GM12878 (cell line): ENCODE measurements around the gene HSPA12B. TPM values are rescaled to one million over a fixed set of nuclear protein-coding genes. Genes with fewer than 3 reads are reported as not detected.

Source experiments
- ATAC-seq: fragments of 200-7000 bp; cut with Tn5 transposase; 3 replicates; pipeline ENCODE4 v1.9.1; 2020; ENCODE audit warnings: mild to moderate bottlenecking, moderate library complexity
- BruUV-seq: library from RNA; stranded (reverse); fragments of 400-500 nt; replicated peaks from 2 replicates; lab custom pipeline; 2021; lab: Mats Ljungman, UMichigan
- CTCF ChIA-PET: fragments of 300-600 bp; sonication (Branson Sonifier 250); formaldehyde crosslinking; extraction: SDS; loops from one replicate; lab custom pipeline; 2021; ENCODE audit warnings: inconsistent platforms; lab: Yijun Ruan, JAX
- POLR2A ChIA-PET: fragments of 350-600 bp; formaldehyde crosslinking; extraction: SDS; loops from one replicate; lab custom pipeline; 2021; ENCODE audit warnings: inconsistent platforms; lab: Charles Lee
- RAD21 ChIA-PET: fragments of 300-600 bp; sonication (Branson Sonifier 250); formaldehyde crosslinking; loops from one replicate; lab custom pipeline; 2023; ENCODE audit warnings: antibody characterized with exemption; ENCODE audit not compliant: unreplicated experiment; lab: Charles Lee
- SMC1A ChIA-PET: fragments of 300-600 bp; sonication (Branson Sonifier 250); formaldehyde crosslinking; loops from one replicate; lab custom pipeline; 2023; ENCODE audit not compliant: unreplicated experiment, uncharacterized antibody; lab: Charles Lee
- DNase-seq: peaks from one replicate; pipeline ENCODE4 v3.0.0-alpha.2; 2011; ENCODE audit warnings: low read depth, low spot score
- FAIRE-seq: peaks from 3 replicates; lab custom pipeline; 2011; peaks lifted over from hg19 to GRCh38; lab: Jason Lieb, UNC
- H2AFZ ChIP-seq: 2 replicates; pipeline ENCODE4 v1.6.0; 2011; ENCODE audit warnings: low read depth, low read length, control low read depth; ENCODE audit not compliant: control insufficient read depth
- H3K27ac ChIP-seq: 2 replicates; pipeline ENCODE4 v1.5.1; 2011; ENCODE audit warnings: control low read depth; ENCODE audit not compliant: control insufficient read depth, insufficient read depth
- H3K27me3 ChIP-seq, 2 experiments: replicated peaks in 1 of 2; 2 replicates each; pipeline versions ENCODE4 v1.6.0 to v1.6.1; 2011; ENCODE audit warnings: low read length in 1 of 2; ENCODE audit not compliant: control insufficient read depth in 2 of 2, insufficient read depth in 2 of 2
- H3K36me3 ChIP-seq, 2 experiments: 2 replicates each; pipeline ENCODE4 v1.5.1; 2011; ENCODE audit warnings: low read length in 1 of 2; ENCODE audit not compliant: control insufficient read depth in 2 of 2, insufficient read depth in 2 of 2
- H3K4me1 ChIP-seq: 2 replicates; pipeline ENCODE4 v1.6.1; 2011; ENCODE audit warnings: mild to moderate bottlenecking, low read length, moderate library complexity, mixed read lengths; ENCODE audit not compliant: control insufficient read depth, insufficient read depth
- H3K4me2 ChIP-seq: 2 replicates; pipeline ENCODE4 v1.6.0; 2011; ENCODE audit warnings: control low read depth; ENCODE audit not compliant: control insufficient read depth, insufficient read depth
- H3K4me3 ChIP-seq: fragments of 200-600 bp; sonication (generic); 2 replicates; pipeline ENCODE4 v1.5.1; 2016
- H3K79me2 ChIP-seq: 2 replicates; pipeline ENCODE4 v1.6.0; 2011; ENCODE audit warnings: low read length; ENCODE audit not compliant: control insufficient read depth, insufficient read depth
- H3K9ac ChIP-seq: 2 replicates; pipeline ENCODE4 v1.8.0; 2011; ENCODE audit warnings: low read length, control low read depth, mixed read lengths; ENCODE audit not compliant: control insufficient read depth, insufficient read depth
- H3K9me3 ChIP-seq: replicated peaks from 3 replicates; pipeline ENCODE4 v1.5.1; 2011; ENCODE audit warnings: mild to moderate bottlenecking, low read length; ENCODE audit not compliant: control insufficient read depth, insufficient read depth
- H4K20me1 ChIP-seq: 2 replicates; pipeline ENCODE4 v1.6.0; 2011; ENCODE audit not compliant: control insufficient read depth, insufficient read depth
- BCL3 ChIP-seq: IDR thresholded peaks from 2 replicates; pipeline ENCODE4 v1.6.1; 2011; ENCODE audit warnings: borderline replicate concordance, low read depth, mild to moderate bottlenecking, moderate library complexity, low read length; ENCODE audit not compliant: insufficient read depth, poor library complexity, severe bottlenecking
- CHD4 ChIP-seq: fragments of 200-600 bp; sonication (generic); IDR thresholded peaks from 2 replicates; pipeline ENCODE4 v1.6.1; 2016; ENCODE audit warnings: mild to moderate bottlenecking
- MEF2A ChIP-seq: IDR thresholded peaks from 2 replicates; pipeline ENCODE4 v1.6.1; 2011; ENCODE audit warnings: low read depth, mild to moderate bottlenecking, low read length, moderate library complexity; ENCODE audit not compliant: insufficient read depth
- MEF2B ChIP-seq: fragments of 450-650 bp; IDR thresholded peaks from 2 replicates; pipeline ENCODE4 v1.6.1; 2018; ENCODE audit warnings: mild to moderate bottlenecking, moderate library complexity; ENCODE audit not compliant: partially characterized antibody, poor library complexity, severe bottlenecking
- MTA2 ChIP-seq: fragments of 450-650 bp; IDR thresholded peaks from 2 replicates; pipeline ENCODE4 v1.6.1; 2016; ENCODE audit warnings: low read depth, mild to moderate bottlenecking, moderate library complexity
- MYC ChIP-seq: IDR thresholded peaks from 2 replicates; pipeline ENCODE4 v1.6.1; 2011; ENCODE audit warnings: mild to moderate bottlenecking, low read length, moderate library complexity, inconsistent platforms; ENCODE audit not compliant: insufficient read depth, insufficient replicate concordance, insufficient read length, severe bottlenecking
- NFIC ChIP-seq: IDR thresholded peaks from 2 replicates; pipeline ENCODE4 v1.6.1; 2012; ENCODE audit warnings: low read depth, mild to moderate bottlenecking, inconsistent platforms, low read length, moderate library complexity
- RCOR1 ChIP-seq: conservative IDR thresholded peaks from 2 replicates; pipeline ENCODE4 v1.6.1; 2012; ENCODE audit warnings: low read depth, low read length, improper control_type of control experiment
- RELB ChIP-seq: fragments of 450-650 bp; IDR thresholded peaks from 2 replicates; pipeline ENCODE4 v1.6.1; 2017; ENCODE audit warnings: low read depth, mild to moderate bottlenecking, moderate library complexity
- STAT3 ChIP-seq: IDR thresholded peaks from 2 replicates; pipeline ENCODE4 v1.6.1; 2011; ENCODE audit warnings: low read depth, low read length, improper control_type of control experiment
- SUPT20H ChIP-seq: IDR thresholded peaks from 2 replicates; pipeline ENCODE4 v1.6.1; 2011; ENCODE audit warnings: low read depth, mild to moderate bottlenecking, low read length, moderate library complexity, borderline replicate concordance; ENCODE audit not compliant: control insufficient read depth
- ZBTB33 ChIP-seq: fragments of 450-650 bp; IDR thresholded peaks from 2 replicates; pipeline ENCODE4 v1.6.1; 2017; ENCODE audit warnings: mild to moderate bottlenecking
- WGBS: methylation state at CpG from one replicate; pipeline ENCODE4 v1.1.6; 2016; ENCODE audit warnings: low lambda C conversion rate; ENCODE audit not compliant: insufficient replicate concordance, insufficient coverage; ENCODE audit errors: missing lambda C conversion rate; 5-methylcytosine and 5-hydroxymethylcytosine counted together
- in situ Hi-C: fragments of 300-500 bp; cut with MboI; formaldehyde crosslinking; loops from 9 replicates; pipeline ENCODE4 v1.14.3; 2018; ENCODE audit warnings: mixed read lengths
- intact Hi-C: fragments of 100-400 bp; cut with micrococcal nuclease; formaldehyde crosslinking; loops from one replicate; pipeline ENCODE4 v1.14.2; 2022; ENCODE audit not compliant: unreplicated experiment
- polyA plus RNA-seq, 11 experiments: library from polyadenylated mRNA; depleted of rRNA in 4 of 11; unstranded in 6 of 11; stranded (reverse) in 5 of 11; fragments of >200 nt; fragmentation: Nextera tagmentation in 4 of 11; fragmentation: Illumina TruSeq in 1 of 11; extraction: Ambion mirVana in 4 of 11; extraction: Trizol in 1 of 11; gene quantifications; 1 replicate in 1 of 11; 2 replicates in 10 of 11; pipeline versions ENCODE4 v1.2.1 to v1.2.3, GENCODE V29; 2011 to 2016; ENCODE audit warnings: inconsistent platforms in 2 of 11, missing spikeins in 2 of 11, low read depth in 1 of 11
- total RNA-seq, 4 experiments: library from RNA; depleted of rRNA in 3 of 4; stranded (reverse); fragments of >200 nt in 3 of 4; fragmentation: Illumina TruSeq in 1 of 4; extraction: Trizol in 1 of 4; gene quantifications; 2 replicates each; pipeline versions ENCODE4 v1.2.1 to v1.2.3, GENCODE V29; 2013 to 2021

The HSPA12B gene
- total and polyA plus RNA-seq, 10 of the 15 experiments (the other 5 are each of a cell fraction or from before 2014, with no cell fraction given) = 0.08 TPM; not detected in 9

- TF ChIP-seq MEF2A = no peak
- Histone ChIP-seq H3K9me3 (no peaks in the 10 kb centered on the region), H2AFZ (no peak overlapping the region), H3K27ac (no peak overlapping the region), H3K4me2 (no peak overlapping the region), H4K20me1 (no peaks in the 10 kb centered on the region), H3K4me3 (no peak overlapping the region), H3K4me1 (no peaks in the 10 kb centered on the region), H3K36me3 (peaks cover 0 to 2% of the 10 kb centered on the region in 2 experiments; a peak in 1 of 4 replicates), H3K79me2 (no peaks in the 10 kb centered on the region), H3K27me3 (no peaks in the 10 kb centered on the region), H3K9ac (no peak overlapping the region)
- WGBS = 90% methylated on average over 16 of the region's 16 CpGs
- intact Hi-C loops (no loop called here), in situ Hi-C loops (no loop called here)
- ChIA-PET RAD21 (no interaction called here), CTCF (interaction anchor here (1.3 to 4.1 kb wide), 3 partner anchors 13 to 113 kb away, joined by 3 to 52 read pairs (median 3); partner anchors contain the start of gene ADISSP), POLR2A (no interaction called here), SMC1A (no interaction called here)
- ATAC-seq (no peak), FAIRE-seq (no peak), DNase-seq (no peak)
- BruUV-seq = no TSS peak
Measured at GRCh38 chr20:3754276-3754630, 21.8 kb downstream of the HSPA12B start.

GRCh38 chr20:3755269-3755668, 22.8 kb downstream of the HSPA12B start:
- ChIA-PET CTCF (interaction anchor here (0.8 to 4.1 kb wide), 2 partner anchors 10 to 12 kb away, joined by 3 to 52 read pairs; partner anchors contain the start of gene ADISSP), SMC1A (no interaction called here), RAD21 (no interaction called here), POLR2A (no interaction called here)
- H3K4me2 ChIP-seq = no peak overlapping the region
- FAIRE-seq (no peak), ATAC-seq (no peak), DNase-seq (no peak)
- H3K36me3 ChIP-seq = peaks cover 0 to 2% of the 10 kb centered on the region in 2 experiments; a peak in 1 of 4 replicates
- WGBS = 78% methylated on average over 7 of the region's 7 CpGs
- no peak overlapping the region for H3K27ac ChIP-seq
- intact Hi-C loops = no loop called here
- H3K4me3 ChIP-seq = no peak overlapping the region
- no peaks in the 10 kb centered on the region for H3K9me3 ChIP-seq
- in situ Hi-C loops = no loop called here
- no peaks in the 10 kb centered on the region for H3K4me1 ChIP-seq
- BruUV-seq = no TSS peak
- H3K9ac ChIP-seq = no peak overlapping the region
- no peaks in the 10 kb centered on the region for H4K20me1 ChIP-seq
- no peaks in the 10 kb centered on the region for H3K79me2 ChIP-seq
- H3K27me3 ChIP-seq = no peaks in the 10 kb centered on the region
- no peak overlapping the region for H2AFZ ChIP-seq
- TF ChIP-seq NFIC (no peak), RELB (no peak), MEF2B (no peak), CHD4 (no peak), SUPT20H (no peak), BCL3 (no peak), MTA2 (no peak), RCOR1 (no peak), ZBTB33 (no peak), MYC (no peak), STAT3 (no peak)
